ENCODE measurements around the gene DNAJB4. TPM values are rescaled to one million over a fixed set of nuclear protein-coding genes. Genes with fewer than 3 reads are reported as not detected.

Gene DNAJB4
- total and polyA plus RNA-seq, 2 of the 8 experiments (the other 6 are each of a cell fraction or from before 2014, with no cell fraction given): 6.6 to 21.8 TPM

- DNase-seq (ENCODE audit: low read depth in 1 of 2, low spot score in 2 of 2): no peak
- H2BK12ac ChIP-seq (ENCODE audit: low read depth, low read length): no peak overlapping the region
- peaks cover 6 to 9% of the 10 kb centered on the region in 2 experiments for H4K20me1 ChIP-seq (replicated peaks in 1 of 2; ENCODE audit: control insufficient read depth in 1 of 2, insufficient read depth in 2 of 2, low read length in 2 of 2)
- H4K91ac ChIP-seq (replicated peaks; ENCODE audit: insufficient read length, low read length): no peak overlapping the region
- no peaks in the 10 kb centered on the region for H3K4me1 ChIP-seq (replicated peaks in 1 of 4; ENCODE audit: control insufficient read depth in 3 of 4, insufficient read depth in 4 of 4, low read length in 3 of 4)
- ChIA-PET POLR2A (ENCODE audit: partially characterized antibody) (interaction anchor here (1.1 to 5.3 kb wide), 8 partner anchors 8 to 23 kb away, joined by 3 to 47 read pairs (median 14); partner anchors contain the start of gene FUBP1), CTCF (ENCODE audit: partially characterized antibody) (interaction anchor here (0.5 to 0.9 kb wide), 2 partner anchors 11 to 236 kb away, joined by 3 read pairs; no protein-coding TSS in a partner anchor)
- peaks cover 25 to 99% (median 76%) of the 10 kb centered on the region in 4 experiments for H3K36me3 ChIP-seq (ENCODE audit: control insufficient read depth in 2 of 4, insufficient read depth in 4 of 4, low read length in 3 of 4)
- no peak overlapping the region for H3K4me3 ChIP-seq (ENCODE audit: extremely low read depth in 1 of 4, insufficient read depth in 2 of 4, low read depth in 3 of 4, low read length in 4 of 4)
- no peak for TF ChIP-seq FOSL1 (IDR thresholded peaks at IDR 0.05; ENCODE audit: insufficient read depth, low read depth, low read length)
- TF ChIP-seq JUN (IDR thresholded peaks at IDR 0.05; ENCODE audit: low read depth, low read length): no peak
- TF ChIP-seq SP4 (IDR thresholded peaks at IDR 0.05; ENCODE audit: low read length): no peak
- no peak for TF ChIP-seq SP2 (IDR thresholded peaks at IDR 0.05; ENCODE audit: low read length)
- TF ChIP-seq RNF2 (IDR thresholded peaks at IDR 0.05; ENCODE audit: borderline replicate concordance, low read depth, low read length, missing control alignments, poor library complexity, severe bottlenecking): no peak
- no peak for TF ChIP-seq BCL11A (IDR thresholded peaks at IDR 0.05; ENCODE audit: low read depth in 2 of 2, low read length in 2 of 2)
- TF ChIP-seq CEBPB (IDR thresholded peaks at IDR 0.05; ENCODE audit: low read depth, low read length): no peak
- no peak for FAIRE-seq
- H3K18ac ChIP-seq (ENCODE audit: extremely low read depth, low read length): no peak overlapping the region
- no peak overlapping the region for H3K56ac ChIP-seq (replicated peaks; ENCODE audit: insufficient read length, low read depth, low read length)
- no peak overlapping the region for H2BK20ac ChIP-seq (ENCODE audit: low read length)
- peaks cover 0 to 12% of the 10 kb centered on the region in 2 experiments; a peak in 1 of 4 replicates for H3K79me2 ChIP-seq (ENCODE audit: control insufficient read depth in 1 of 2, insufficient read depth in 2 of 2, low read length in 2 of 2)
- H2BK120ac ChIP-seq (replicated peaks; ENCODE audit: low read depth, low read length): no peak overlapping the region
- H3K9me3 ChIP-seq (ENCODE audit: insufficient read depth in 2 of 2, low read depth in 1 of 2, low read length in 1 of 2): no peaks in the 10 kb centered on the region
- no peaks in the 10 kb centered on the region for H3K79me1 ChIP-seq (ENCODE audit: low read depth, low read length)
- no peaks in the 10 kb centered on the region for H3K27me3 ChIP-seq (replicated peaks in 1 of 4; ENCODE audit: control insufficient read depth in 3 of 4, extremely low read depth in 1 of 4, insufficient read depth in 3 of 4, low read length in 3 of 4)
- H4K8ac ChIP-seq (ENCODE audit: extremely low read depth, insufficient read depth, low read length): no peak overlapping the region
- no peak overlapping the region for H2AFZ ChIP-seq (ENCODE audit: low read length)
- no peak overlapping the region for H2BK15ac ChIP-seq (ENCODE audit: low read length)
- no peak overlapping the region for H3K4me2 ChIP-seq (ENCODE audit: insufficient read depth in 1 of 2, low read depth in 2 of 2, low read length in 2 of 2)
- H3K27ac ChIP-seq (ENCODE audit: low read depth, low read length): no peak overlapping the region
- no peak overlapping the region for H3K9ac ChIP-seq (replicated peaks in 1 of 4; ENCODE audit: extremely low read depth in 1 of 4, low read depth in 3 of 4, low read length in 3 of 4)
- no peaks in the 10 kb centered on the region for H3K23me2 ChIP-seq (ENCODE audit: low read depth, low read length)
- H4K5ac ChIP-seq (ENCODE audit: insufficient read length, low read depth, low read length): no peak overlapping the region
- 96% methylated on average over 3 of the region's 3 CpGs; no CpG with 5 or more reads in 1 of the 2 experiments for WGBS, 2 experiments (ENCODE audit: extremely low coverage in 1 of 2, insufficient coverage in 1 of 2, insufficient read length in 1 of 2, insufficient replicate concordance in 2 of 2, low coverage in 1 of 2, low lambda C conversion rate in 2 of 2, missing lambda C conversion rate in 1 of 2)
- no peak overlapping the region for H2BK5ac ChIP-seq (ENCODE audit: low read depth, low read length)
- no peak overlapping the region for H3K14ac ChIP-seq (ENCODE audit: insufficient read length)
- no peak overlapping the region for H2AK5ac ChIP-seq (ENCODE audit: low read depth, low read length)
- no peak overlapping the region for H3K23ac ChIP-seq (ENCODE audit: insufficient read length)
- no peak overlapping the region for H3K4ac ChIP-seq (replicated peaks; ENCODE audit: insufficient read length, low read depth, low read length)
These were observed 49.0 kb upstream of the DNAJB4 start for GRCh38 chr1:77955709-77956108.
